GM23248 (cell line): ENCODE data around the gene ADAMTS17. TPM values are rescaled to one million over a fixed set of nuclear protein-coding genes. Genes with fewer than 3 reads are reported as not detected.

Experiments
- DNase-seq: peaks from one replicate; pipeline ENCODE4 v3.0.0-alpha.2; 2015
- H2AFZ ChIP-seq: fragments of 200-600 bp; sonication (generic); 2 replicates; pipeline ENCODE4 v1.6.1; 2016; ENCODE audit warnings: antibody characterized with exemption
- H3F3A ChIP-seq: fragments of 200-600 bp; sonication (generic); 2 replicates; pipeline ENCODE4 v1.6.1; 2016; ENCODE audit warnings: mild to moderate bottlenecking, antibody characterized with exemption, mixed run types; ENCODE audit not compliant: insufficient read depth
- H3K27ac ChIP-seq: fragments of 200-600 bp; sonication (generic); 2 replicates; pipeline ENCODE4 v1.5.1; 2016; ENCODE audit warnings: mild to moderate bottlenecking
- H3K27me3 ChIP-seq: fragments of 200-600 bp; sonication (generic); replicated peaks from 2 replicates; pipeline ENCODE4 v1.6.1; 2016; ENCODE audit warnings: mild to moderate bottlenecking; ENCODE audit not compliant: insufficient read depth
- H3K36me3 ChIP-seq: fragments of 200-600 bp; sonication (generic); 2 replicates; pipeline ENCODE4 v1.6.1; 2016; ENCODE audit warnings: low read depth, mild to moderate bottlenecking
- H3K4me1 ChIP-seq: fragments of 200-600 bp; sonication (generic); 2 replicates; pipeline ENCODE4 v1.6.1; 2016; ENCODE audit warnings: mild to moderate bottlenecking; ENCODE audit not compliant: insufficient read depth
- H3K4me2 ChIP-seq: fragments of 200-600 bp; sonication (generic); one replicate; pipeline ENCODE4 v1.6.1; 2016; ENCODE audit warnings: mild to moderate bottlenecking; ENCODE audit not compliant: unreplicated experiment
- H3K4me3 ChIP-seq: fragments of 200-600 bp; sonication (generic); 2 replicates; pipeline ENCODE4 v1.5.1; 2016; ENCODE audit warnings: mild to moderate bottlenecking
- H3K79me2 ChIP-seq: fragments of 200-600 bp; sonication (generic); 2 replicates; pipeline ENCODE4 v1.6.1; 2016; ENCODE audit warnings: mild to moderate bottlenecking; ENCODE audit not compliant: insufficient read depth
- H3K9ac ChIP-seq: fragments of 200-600 bp; sonication (generic); 2 replicates; pipeline ENCODE4 v1.6.1; 2016; ENCODE audit warnings: mild to moderate bottlenecking
- H3K9me2 ChIP-seq: fragments of 200-600 bp; sonication (generic); 2 replicates; pipeline ENCODE4 v1.6.1; 2016; ENCODE audit warnings: mixed run types, mild to moderate bottlenecking, moderate library complexity; ENCODE audit not compliant: insufficient read depth
- H3K9me3 ChIP-seq: fragments of 200-600 bp; sonication (generic); one replicate; pipeline ENCODE4 v1.6.1; 2017; ENCODE audit warnings: low read depth
- H4K20me1 ChIP-seq: fragments of 200-600 bp; sonication (generic); 2 replicates; pipeline ENCODE4 v1.6.0; 2016; ENCODE audit not compliant: insufficient read depth
- EZH2 ChIP-seq: fragments of 200-600 bp; sonication (generic); IDR thresholded peaks from 2 replicates; pipeline ENCODE4 v1.6.1; 2018; ENCODE audit warnings: antibody characterized with exemption, mild to moderate bottlenecking; ENCODE audit not compliant: insufficient read depth, poor library complexity, severe bottlenecking
- EZH2phosphoT487 ChIP-seq: fragments of 200-600 bp; sonication (generic); IDR thresholded peaks from 2 replicates; pipeline ENCODE4 v1.6.1; 2018; ENCODE audit warnings: antibody characterized with exemption, moderate library complexity, mild to moderate bottlenecking, low read depth; ENCODE audit not compliant: insufficient read depth
- WGBS, 2 experiments: methylation state at CpG; one replicate each; pipeline ENCODE4 v1.1.6; 2015 to 2017; ENCODE audit warnings: low lambda C conversion rate in 2 of 2, low coverage in 1 of 2; ENCODE audit errors: missing lambda C conversion rate in 2 of 2; 5-methylcytosine and 5-hydroxymethylcytosine counted together
- in situ Hi-C: fragments of 300-500 bp; cut with MboI; formaldehyde crosslinking; loops from 2 replicates; pipeline ENCODE4 v1.15.0; 2020
- polyA plus RNA-seq: library from polyadenylated mRNA; unstranded; fragments of >200 nt; fragmentation: Nextera tagmentation; extraction: Ambion mirVana; gene quantifications from 2 replicates; pipeline ENCODE4 v1.2.1, GENCODE V29; 2016
- total RNA-seq: library from RNA; depleted of rRNA; stranded (reverse); fragments of >200 nt; shearing (Covaris generic); gene quantifications from 2 replicates; pipeline ENCODE4 v1.2.3, GENCODE V29; 2014

Gene ADAMTS17
- total and polyA plus RNA-seq, 2 experiments from 2014 or later = not detected

GRCh38 chr15:100308608-100309007, 33.2 kb downstream of the ADAMTS17 start:
- H2AFZ ChIP-seq = no peak overlapping the region
- no peaks in the 10 kb centered on the region for H3K9me2 ChIP-seq
- H3K4me1 ChIP-seq = no peaks in the 10 kb centered on the region
- H4K20me1 ChIP-seq = no peaks in the 10 kb centered on the region
- no peak overlapping the region for H3K4me3 ChIP-seq
- no peak for TF ChIP-seq EZH2
- no peak for TF ChIP-seq EZH2phosphoT487
- H3K27ac ChIP-seq = no peak overlapping the region
- H3K9me3 ChIP-seq = no peaks in the 10 kb centered on the region
- no peaks in the 10 kb centered on the region for H3K79me2 ChIP-seq
- H3K36me3 ChIP-seq = no peaks in the 10 kb centered on the region
- no peaks in the 10 kb centered on the region for H3F3A ChIP-seq
- no peak for DNase-seq
- no peak overlapping the region for H3K9ac ChIP-seq
- H3K4me2 ChIP-seq = no peak overlapping the region
- in situ Hi-C loops = no loop called here
- no peaks in the 10 kb centered on the region for H3K27me3 ChIP-seq
- WGBS, 2 experiments = 0 to 2% methylated on average over 4 of the region's 4 CpGs

DNA sequence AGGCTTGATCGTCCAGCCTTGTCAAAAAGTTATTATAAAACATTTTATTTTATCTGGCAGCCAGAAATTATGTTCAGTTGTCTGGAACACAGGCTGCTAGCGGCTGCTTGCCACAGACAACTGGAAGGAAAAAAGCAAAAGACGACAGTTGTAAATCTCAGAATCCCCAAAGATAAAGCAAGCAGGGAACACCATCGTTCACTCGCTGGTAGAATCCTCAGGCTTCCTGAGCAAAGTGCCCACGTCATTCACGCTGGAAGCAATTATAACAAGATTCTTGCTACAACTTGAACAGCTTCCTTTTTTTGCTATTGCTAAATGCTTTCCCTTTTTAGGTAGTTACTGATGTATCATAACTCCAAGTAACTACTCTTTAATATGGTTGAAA, 33.6 kb downstream of the ADAMTS17 start:
- in situ Hi-C loops = no loop called here
- H3K4me1 ChIP-seq = no peaks in the 10 kb centered on the region
- no peaks in the 10 kb centered on the region for H4K20me1 ChIP-seq
- no peak overlapping the region for H3K27ac ChIP-seq
- DNase-seq = peak; percentile 1
- no peak overlapping the region for H3K4me3 ChIP-seq
- H3F3A ChIP-seq = no peaks in the 10 kb centered on the region
- H3K36me3 ChIP-seq = no peaks in the 10 kb centered on the region
- no peaks in the 10 kb centered on the region for H3K9me3 ChIP-seq
- H3K9me2 ChIP-seq = no peaks in the 10 kb centered on the region
- H3K27me3 ChIP-seq = no peaks in the 10 kb centered on the region
- TF ChIP-seq EZH2phosphoT487 (no peak), EZH2 (no peak)
- no peak overlapping the region for H2AFZ ChIP-seq
- H3K4me2 ChIP-seq = no peak overlapping the region
- no peaks in the 10 kb centered on the region for H3K79me2 ChIP-seq
- 1 to 3% methylated on average over 7 of the region's 7 CpGs for WGBS, 2 experiments
- H3K9ac ChIP-seq = no peak overlapping the region

DNA sequence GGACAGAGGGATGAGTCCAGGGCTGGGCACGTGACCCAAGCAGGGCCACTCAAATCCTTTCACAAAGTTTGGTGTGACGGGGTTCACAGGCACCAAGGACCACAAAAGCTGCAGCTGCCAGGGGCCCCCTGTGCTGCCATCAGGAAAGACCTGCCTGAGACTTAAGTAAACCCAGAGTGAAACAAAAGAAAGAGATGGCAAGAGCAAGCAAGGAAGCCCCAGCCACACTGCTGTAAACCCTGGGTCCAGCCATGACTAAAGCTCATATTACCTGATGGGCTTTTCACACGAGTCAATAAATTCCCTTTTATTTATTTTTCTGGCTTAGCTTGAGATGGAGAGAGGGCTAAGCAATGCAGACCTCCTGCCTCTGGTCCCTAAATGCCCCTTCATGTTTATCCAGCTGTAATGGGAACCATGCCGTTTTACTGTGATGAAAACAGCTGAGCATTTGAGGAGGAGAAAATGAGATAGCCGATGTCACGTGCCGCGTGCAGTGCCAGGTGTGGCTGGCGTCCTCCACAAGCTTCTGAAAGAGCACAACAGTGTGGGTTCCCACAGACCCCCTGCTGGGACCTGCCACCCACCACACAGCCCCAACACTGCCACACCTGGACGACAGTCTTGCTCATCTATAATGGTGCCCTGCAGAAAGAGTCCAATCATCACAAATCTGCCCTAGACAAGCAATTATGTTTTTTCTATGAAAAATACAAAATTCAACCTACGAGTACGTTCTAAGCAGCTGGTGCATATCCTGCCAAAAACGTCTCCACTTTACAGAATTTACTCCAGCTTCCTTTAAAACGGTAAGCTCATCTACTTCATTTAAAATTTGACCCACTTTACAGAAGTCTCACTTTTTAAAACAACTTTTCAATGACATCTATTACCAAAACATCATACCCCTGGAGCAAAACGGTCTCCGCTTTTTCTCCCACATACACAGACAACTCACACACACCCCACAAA, 34.2 kb downstream of the ADAMTS17 start:
- Histone ChIP-seq H3K4me2 (no peak overlapping the region), H3K9me2 (no peaks in the 10 kb centered on the region), H3K4me1 (no peaks in the 10 kb centered on the region), H3K4me3 (no peak overlapping the region), H3K9ac (no peak overlapping the region), H3K9me3 (no peaks in the 10 kb centered on the region), H3K36me3 (no peaks in the 10 kb centered on the region), H3K79me2 (no peaks in the 10 kb centered on the region), H2AFZ (no peak overlapping the region), H3F3A (no peaks in the 10 kb centered on the region), H3K27ac (no peak overlapping the region), H3K27me3 (no peaks in the 10 kb centered on the region), H4K20me1 (no peaks in the 10 kb centered on the region)
- DNase-seq = no peak
- in situ Hi-C loops = no loop called here
- 32 to 35% methylated on average over 16 of the region's 16 CpGs for WGBS, 2 experiments
- TF ChIP-seq EZH2phosphoT487 = no peak
- TF ChIP-seq EZH2 = no peak

- Histone ChIP-seq H3F3A (no peaks in the 10 kb centered on the region), H3K9me2 (no peaks in the 10 kb centered on the region), H3K27ac (no peak overlapping the region), H3K4me1 (no peaks in the 10 kb centered on the region), H2AFZ (no peak overlapping the region), H3K9me3 (no peaks in the 10 kb centered on the region), H3K9ac (no peak overlapping the region), H3K79me2 (no peaks in the 10 kb centered on the region), H3K27me3 (no peaks in the 10 kb centered on the region), H3K4me2 (no peak overlapping the region), H4K20me1 (no peaks in the 10 kb centered on the region), H3K36me3 (no peaks in the 10 kb centered on the region), H3K4me3 (no peak overlapping the region)
- in situ Hi-C loops = no loop called here
- no peak for DNase-seq
- 42 to 52% methylated on average over 8 of the region's 8 CpGs for WGBS, 2 experiments
- TF ChIP-seq EZH2phosphoT487 (no peak), EZH2 (no peak)
Measured at GRCh38 chr15:100306098-100306497, 35.7 kb downstream of the ADAMTS17 start.
